ENCODE measurements around the gene SPATA3. TPM values are rescaled to one million over a fixed set of nuclear protein-coding genes. Genes with fewer than 3 reads are reported as not detected.

The SPATA3 gene
- total RNA-seq, 1 experiment from 2014 or later: not detected

GRCh38 chr2:231030725-231031124 lies 34.8 kb downstream of the SPATA3 start:
- Mint-ChIP-seq H3K27me3 (ENCODE audit: unreplicated experiment) (peaks cover 46% of the 10 kb centered on the region), H3K4me3 (ENCODE audit: low read depth, unreplicated experiment) (no peak overlapping the region), H3K4me1 (ENCODE audit: low read depth, unreplicated experiment) (peaks cover 9% of the 10 kb centered on the region), H3K9me3 (ENCODE audit: low read depth, unreplicated experiment) (no peaks in the 10 kb centered on the region), H3K36me3 (ENCODE audit: insufficient read depth, unreplicated experiment) (no peaks in the 10 kb centered on the region), H3K27ac (ENCODE audit: unreplicated experiment) (no peak overlapping the region)
- no peak for TF ChIP-seq CTCF (IDR thresholded peaks at IDR 0.05; ENCODE audit: unreplicated experiment)
- intact Hi-C loops (cut with micrococcal nuclease; ENCODE audit: unreplicated experiment): no loop called here
- DNase-seq: no peak
- BruUV-seq (replicated peaks): no TSS peak
- CTCF ChIA-PET: interaction anchor here (1.8 kb wide), 1 partner anchor 14 kb away, joined by 5 read pairs; no protein-coding TSS in a partner anchor

GRCh38 chr2:231032575-231033140 lies 36.7 kb downstream of the SPATA3 start:
- Mint-ChIP-seq H3K27me3 (ENCODE audit: unreplicated experiment) (peaks cover 57% of the 10 kb centered on the region), H3K9me3 (ENCODE audit: low read depth, unreplicated experiment) (no peaks in the 10 kb centered on the region), H3K27ac (ENCODE audit: unreplicated experiment) (no peak overlapping the region), H3K4me3 (ENCODE audit: low read depth, unreplicated experiment) (no peak overlapping the region), H3K36me3 (ENCODE audit: insufficient read depth, unreplicated experiment) (no peaks in the 10 kb centered on the region), H3K4me1 (ENCODE audit: low read depth, unreplicated experiment) (peaks cover 9% of the 10 kb centered on the region)
- CTCF ChIA-PET: interaction anchor here (1.3 kb wide), 1 partner anchor 20 kb away, joined by 4 read pairs; no protein-coding TSS in a partner anchor
- DNase-seq: no peak
- no peak for TF ChIP-seq CTCF (IDR thresholded peaks at IDR 0.05; ENCODE audit: unreplicated experiment)
- intact Hi-C loops (cut with micrococcal nuclease; ENCODE audit: unreplicated experiment): no loop called here
- no TSS peak for BruUV-seq (replicated peaks)

GRCh38 chr2:231033147-231034132 lies 37.5 kb downstream of the SPATA3 start:
- Mint-ChIP-seq H3K9me3 (ENCODE audit: low read depth, unreplicated experiment) (no peaks in the 10 kb centered on the region), H3K36me3 (ENCODE audit: insufficient read depth, unreplicated experiment) (no peaks in the 10 kb centered on the region), H3K27ac (ENCODE audit: unreplicated experiment) (no peak overlapping the region), H3K4me3 (ENCODE audit: low read depth, unreplicated experiment) (no peak overlapping the region), H3K4me1 (ENCODE audit: low read depth, unreplicated experiment) (peaks cover 9% of the 10 kb centered on the region), H3K27me3 (ENCODE audit: unreplicated experiment) (peaks cover 62% of the 10 kb centered on the region)
- intact Hi-C loops (cut with micrococcal nuclease; ENCODE audit: unreplicated experiment): no loop called here
- no TSS peak for BruUV-seq (replicated peaks)
- DNase-seq: no peak
- CTCF ChIA-PET: interaction anchor here (0.5 to 1.3 kb wide), 2 partner anchors 19 to 20 kb away, joined by 4 read pairs; no protein-coding TSS in a partner anchor
- TF ChIP-seq CTCF (IDR thresholded peaks at IDR 0.05; ENCODE audit: unreplicated experiment): no peak

- peaks cover 71% of the 10 kb centered on the region for H3K27me3 Mint-ChIP-seq (ENCODE audit: unreplicated experiment)
- no TSS peak for BruUV-seq (replicated peaks)
- DNase-seq: no peak
- H3K36me3 Mint-ChIP-seq (ENCODE audit: insufficient read depth, unreplicated experiment): no peaks in the 10 kb centered on the region
- H3K4me3 Mint-ChIP-seq (ENCODE audit: low read depth, unreplicated experiment): no peak overlapping the region
- H3K4me1 Mint-ChIP-seq (ENCODE audit: low read depth, unreplicated experiment): peaks cover 9% of the 10 kb centered on the region
- H3K27ac Mint-ChIP-seq (ENCODE audit: unreplicated experiment): no peak overlapping the region
- TF ChIP-seq CTCF (IDR thresholded peaks at IDR 0.05; ENCODE audit: unreplicated experiment): no peak
- intact Hi-C loops (cut with micrococcal nuclease; ENCODE audit: unreplicated experiment): no loop called here
- H3K9me3 Mint-ChIP-seq (ENCODE audit: low read depth, unreplicated experiment): no peaks in the 10 kb centered on the region
- CTCF ChIA-PET: no interaction called here
These were observed 38.5 kb downstream of the SPATA3 start for GRCh38 chr2:231034291-231034882.

Measured in Calu3 (cell line).